CD4-positive, alpha-beta T cell treated with Interleukin-10 for 1 hour (primary cell): ENCODE data around the gene FGF11.

Source experiments
- DNase-seq: peaks from one replicate; pipeline ENCODE4 v3.0.0-alpha.2; 2020

Gene FGF11

DNA sequence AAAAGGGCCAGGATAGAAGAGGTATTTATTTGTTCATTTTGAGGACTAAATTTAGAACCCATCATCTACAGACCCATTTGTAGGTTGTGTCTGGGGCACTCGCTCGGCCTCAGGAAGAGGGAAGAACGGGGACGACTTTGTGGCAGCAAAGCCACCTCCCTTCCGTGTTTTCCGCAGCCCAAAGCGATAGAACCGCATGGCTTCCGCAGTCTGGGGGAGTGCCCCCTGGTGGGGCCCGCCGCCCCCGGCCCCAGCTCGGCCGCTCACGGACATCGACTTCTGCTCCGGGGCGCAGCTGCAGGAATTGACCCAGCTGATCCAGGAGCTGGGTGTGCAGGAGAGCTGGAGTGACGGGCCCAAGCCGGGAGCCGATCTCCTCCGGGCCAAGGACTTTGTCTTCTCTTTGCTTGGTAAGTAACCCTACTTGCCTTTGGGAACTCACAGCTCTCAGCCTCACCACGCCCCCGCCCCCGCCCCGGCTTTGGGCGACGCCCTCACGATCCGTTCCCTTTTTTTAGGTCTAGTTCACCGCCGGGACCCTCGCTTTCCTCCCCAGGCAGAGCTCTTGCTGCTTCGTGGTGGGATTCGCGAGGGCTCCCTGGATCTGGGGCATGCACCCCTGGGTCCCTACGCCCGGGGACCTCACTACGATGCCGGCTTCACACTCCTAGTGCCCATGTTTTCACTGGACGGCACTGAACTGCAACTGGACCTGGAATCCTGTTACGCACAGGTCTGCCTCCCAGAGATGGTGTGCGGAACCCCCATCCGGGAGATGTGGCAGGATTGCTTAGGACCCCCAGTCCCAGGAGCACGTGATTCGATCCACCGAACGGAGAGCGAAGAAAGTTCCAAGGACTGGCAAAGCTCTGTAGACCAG, 3.4 kb upstream of the FGF11 start:
- no peak for DNase-seq

- peak; percentile 86 for DNase-seq
Observed at GRCh38 chr17:7436556-7437368, 2.5 kb upstream of the FGF11 start.

- DNase-seq: no peak
Observed at GRCh38 chr17:7437369-7437863, 1.9 kb upstream of the FGF11 start.

DNA sequence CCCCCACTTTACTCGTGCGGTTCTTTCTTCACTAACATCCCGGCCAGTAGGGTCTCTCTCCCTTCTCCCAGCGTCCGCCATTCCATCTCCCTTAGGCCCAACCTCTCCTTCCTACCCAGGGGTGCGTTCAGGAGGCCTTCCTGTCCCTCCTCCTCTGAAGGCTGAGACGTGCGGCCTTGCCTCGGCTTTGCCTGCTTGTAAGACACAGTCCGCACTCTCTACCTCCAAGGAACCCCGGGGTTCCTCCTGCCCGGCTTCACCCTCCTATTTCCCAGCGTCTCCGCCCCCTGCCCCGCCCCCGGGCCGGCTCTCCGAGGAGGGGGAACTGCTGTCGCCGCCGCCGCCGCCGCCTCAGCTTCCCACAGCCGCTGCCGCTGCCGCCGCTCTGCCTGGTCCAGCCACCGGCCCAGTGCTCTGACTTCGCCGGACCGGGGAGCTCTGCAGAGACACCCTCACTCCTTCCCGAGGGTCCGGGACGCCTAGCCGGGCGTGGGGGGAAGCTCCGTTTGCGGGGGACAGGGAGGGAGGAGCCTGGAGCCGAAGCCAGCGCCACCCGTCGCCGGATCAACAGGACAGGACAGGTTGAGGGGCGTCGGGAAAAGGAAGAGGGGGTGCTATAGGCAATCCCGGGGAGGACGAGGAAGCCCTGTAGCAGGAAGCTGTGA, 1.2 kb upstream of the FGF11 start:
- peak; percentile 56 for DNase-seq

- DNase-seq: no peak
Observed at GRCh38 chr17:7438656-7439460, 454 bp upstream of the FGF11 start.

DNA sequence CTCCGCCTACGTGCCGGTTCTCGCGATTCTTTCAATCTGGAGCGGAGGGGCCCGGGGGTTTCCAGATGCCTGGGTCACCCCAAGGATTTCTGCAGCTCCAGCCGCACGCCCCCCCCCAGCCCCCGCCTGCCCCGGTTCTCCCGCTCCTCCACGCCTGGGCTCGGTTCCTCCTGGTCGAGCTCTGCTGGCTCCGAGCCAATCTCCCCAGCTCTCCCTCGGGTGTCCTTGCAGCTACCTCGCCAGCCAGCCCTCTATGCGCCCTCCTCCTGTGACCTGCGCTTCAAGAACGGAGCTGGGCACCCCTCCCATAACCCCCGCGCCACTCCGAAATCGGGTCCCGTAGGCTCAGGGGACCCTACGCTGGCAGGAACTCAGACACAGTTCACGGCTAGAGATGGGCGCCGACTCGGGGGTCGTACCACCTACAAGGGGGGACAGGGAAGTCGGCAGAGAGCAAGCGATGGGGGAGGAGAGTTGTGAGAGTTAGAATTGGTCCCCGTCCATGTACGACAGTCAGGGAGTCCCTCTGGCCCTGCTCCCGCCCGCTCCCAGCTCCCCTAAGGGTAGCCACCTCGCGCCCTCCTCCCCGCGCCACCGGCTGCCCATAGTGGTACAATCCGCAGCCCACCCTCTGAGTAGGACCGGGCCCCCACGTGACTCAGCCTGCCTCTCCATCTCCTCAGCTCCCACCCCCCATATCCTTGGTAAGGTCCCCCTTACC, 961 bp downstream of the FGF11 start:
- DNase-seq: no peak

- no peak for DNase-seq
Observed at GRCh38 chr17:7440834-7441195, 1.5 kb downstream of the FGF11 start.

- DNase-seq: no peak
Observed at GRCh38 chr17:7441266-7441665, 2.0 kb downstream of the FGF11 start.

DNA sequence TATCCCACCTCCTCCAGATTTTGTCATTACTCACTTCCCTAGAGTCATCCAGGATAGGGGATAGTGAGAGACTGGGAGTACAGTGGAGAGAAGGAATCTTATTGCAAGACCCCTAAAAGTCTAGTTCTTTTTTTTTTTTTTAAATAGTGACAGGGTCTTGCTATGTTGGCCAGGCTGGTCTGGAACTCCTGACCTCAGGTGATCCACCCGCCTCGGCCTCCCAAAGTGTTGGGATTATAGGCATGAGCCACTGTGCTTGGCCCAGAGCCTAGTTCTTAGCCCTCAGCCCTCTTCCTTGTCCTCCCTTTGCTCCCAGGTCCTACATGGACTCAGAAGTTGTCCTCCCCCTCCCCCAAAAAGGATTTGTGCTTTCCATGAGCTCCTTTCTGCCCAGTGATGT, 2.8 kb downstream of the FGF11 start:
- no peak for DNase-seq

DNA sequence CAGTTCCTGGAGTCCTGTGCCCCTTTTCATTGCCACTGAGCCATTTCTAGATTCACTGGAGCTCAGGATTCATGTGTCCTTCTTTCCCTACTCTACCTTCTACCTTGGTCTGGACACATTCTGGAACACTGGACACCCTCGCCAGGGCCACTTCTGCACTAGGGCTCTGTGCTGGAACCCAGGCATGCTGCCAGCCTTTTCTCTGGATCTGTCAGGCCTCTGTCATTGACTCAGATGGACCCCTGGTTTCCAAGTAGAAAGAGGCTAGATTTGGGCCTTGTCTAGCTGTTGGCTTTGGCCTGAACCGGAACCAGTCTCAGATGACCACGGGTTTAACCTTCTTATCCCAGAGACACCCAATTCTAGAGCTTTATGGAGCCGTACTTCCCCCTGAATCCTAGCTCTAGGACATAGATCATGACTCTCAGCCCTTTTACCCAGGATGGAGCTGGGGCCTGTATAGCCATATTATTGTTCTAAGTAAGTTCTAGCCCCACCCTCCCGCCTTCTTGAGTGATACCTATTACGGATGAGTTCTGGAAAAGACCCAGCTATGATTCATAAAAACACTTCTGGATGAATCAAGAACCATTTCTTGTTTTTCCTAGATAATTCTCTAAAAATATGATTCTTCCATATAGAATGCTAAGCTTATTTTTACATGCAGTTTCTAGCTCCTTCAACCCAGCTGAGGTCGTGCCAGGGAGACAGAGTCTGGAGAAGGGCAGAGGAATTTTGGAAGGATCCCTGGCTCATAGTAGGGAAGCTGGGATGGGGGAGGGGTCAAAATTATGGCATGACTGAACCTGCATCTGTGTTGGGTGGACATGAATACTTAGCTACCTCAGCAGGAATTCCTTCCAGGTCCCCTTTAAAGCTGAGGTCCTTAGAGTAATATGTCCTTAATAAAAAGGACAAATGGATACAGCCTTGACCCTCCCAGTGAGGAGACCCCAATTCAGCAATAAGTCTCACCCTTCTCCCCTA, 4.5 kb downstream of the FGF11 start:
- DNase-seq: no peak

DNA sequence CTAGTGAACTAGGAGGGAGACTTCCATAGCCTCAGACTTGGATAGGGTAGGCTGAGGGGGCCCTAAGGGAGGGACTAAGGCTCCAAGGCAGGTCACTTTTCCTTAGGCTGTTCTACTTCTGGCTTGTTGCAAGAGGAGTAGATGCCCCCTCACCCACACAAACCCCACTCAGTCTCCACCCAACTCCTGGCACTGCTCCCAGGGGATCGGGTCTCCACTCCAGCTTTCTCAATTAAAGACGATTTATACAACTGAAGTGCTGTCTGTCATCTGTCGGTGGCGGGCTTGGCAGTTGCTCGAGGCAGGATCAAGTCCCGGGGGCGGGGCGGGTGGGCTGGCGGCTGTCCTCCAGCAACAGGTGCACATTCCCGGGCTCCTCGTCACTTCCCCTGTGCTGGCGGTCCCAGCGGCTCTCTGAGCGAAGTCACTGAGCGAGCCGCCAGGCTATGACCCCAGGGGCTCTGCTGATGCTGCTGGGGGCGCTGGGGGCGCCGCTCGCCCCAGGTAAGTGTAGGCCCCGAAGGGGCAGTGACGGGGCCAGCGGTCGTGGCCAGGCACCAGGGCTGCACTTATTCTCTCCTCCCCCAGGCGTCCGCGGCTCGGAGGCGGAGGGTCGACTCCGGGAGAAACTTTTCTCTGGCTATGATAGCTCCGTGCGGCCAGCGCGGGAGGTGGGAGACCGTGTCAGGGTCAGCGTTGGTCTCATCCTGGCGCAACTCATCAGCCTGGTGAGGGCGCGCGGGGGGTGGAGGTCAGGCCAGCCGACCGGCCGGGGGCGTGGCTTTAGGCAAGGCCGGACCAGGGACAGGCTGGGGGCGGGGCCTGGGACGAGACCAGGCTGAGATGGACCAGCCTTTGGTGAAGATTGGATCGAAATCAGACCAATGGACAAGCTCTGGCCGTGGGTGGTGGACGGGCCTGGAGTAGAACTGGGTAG, 5.6 kb downstream of the FGF11 start, which contains the start of gene CHRNB1:
Gene CHRNB1, plus strand, starts transcription at position 380 of the 937 bp plus-strand sequence. Its CDS starts 67 bp downstream, at position 447.
- DNase-seq: no peak

GRCh38 chr17:7445619-7445968, 6.3 kb downstream of the FGF11 start:
- DNase-seq: peak; percentile 44

DNA sequence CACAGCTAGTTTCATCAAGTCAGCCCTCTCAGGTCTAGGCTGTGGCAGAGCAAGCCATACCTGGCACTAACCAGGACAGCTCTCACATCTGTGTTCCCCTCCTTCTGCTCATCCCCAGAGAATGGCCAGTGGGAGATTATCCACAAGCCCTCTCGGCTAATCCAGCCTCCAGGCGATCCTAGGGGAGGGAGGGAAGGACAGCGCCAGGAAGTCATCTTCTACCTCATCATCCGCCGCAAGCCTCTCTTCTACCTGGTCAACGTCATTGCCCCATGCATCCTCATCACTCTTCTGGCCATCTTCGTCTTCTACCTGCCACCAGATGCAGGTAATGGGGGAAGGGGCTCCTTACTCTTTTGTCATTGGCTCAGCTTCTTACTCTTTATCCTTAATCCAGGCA, 9.1 kb downstream of the FGF11 start:
- DNase-seq: no peak

- no peak for DNase-seq
Observed at GRCh38 chr17:7459961-7460545, 20.7 kb downstream of the FGF11 start.

- no peak for DNase-seq
Observed at GRCh38 chr17:7460850-7461660, 21.7 kb downstream of the FGF11 start.

GRCh38 chr17:7462474-7463371, 23.4 kb downstream of the FGF11 start:
- DNase-seq: no peak

DNA sequence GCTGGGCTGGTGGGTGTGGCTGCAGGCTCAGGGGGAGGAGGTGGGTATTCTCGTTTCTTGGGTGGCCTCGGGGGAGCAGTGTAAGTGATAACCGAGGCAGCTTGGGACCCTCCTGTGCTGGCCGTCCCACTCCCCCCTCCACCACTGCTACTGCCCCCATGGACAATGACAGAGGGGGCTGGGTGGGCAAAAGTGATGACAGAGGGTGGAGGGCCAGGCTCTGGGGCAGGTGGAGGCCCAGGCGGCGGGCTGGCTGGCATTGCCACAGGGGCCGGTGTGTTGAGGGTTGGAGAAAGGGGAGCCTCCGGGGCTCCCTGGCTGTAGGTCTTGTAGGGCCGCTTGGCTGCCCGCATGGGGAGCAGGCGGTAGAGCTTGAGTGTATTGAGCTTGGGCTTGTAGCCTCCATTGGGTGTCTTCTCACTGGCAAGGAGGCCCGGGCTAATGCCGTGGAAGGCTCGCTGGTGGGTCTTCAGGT, 24.1 kb downstream of the FGF11 start:
- DNase-seq: no peak
